ENCODE measurements around the gene SCRN1.

The SCRN1 gene

GRCh38 chr7:29996321-29996720 is 6.7 kb upstream of the SCRN1 start:
- Histone ChIP-seq H3K9ac (no peak overlapping the region), H4K20me1 (no peaks in the 10 kb centered on the region), H3K4me2 (no peak overlapping the region), H3K4me3 (no peak overlapping the region), H3K27ac (no peak overlapping the region), H3K36me3 (no peaks in the 10 kb centered on the region), H3K4me1 (no peaks in the 10 kb centered on the region), H3K9me3 (replicated peaks in 1 of 11) (peaks cover 41 to 59% (median 45%) of the 10 kb centered on the region in 11 experiments), H3K27me3 (peaks cover 4 to 16% (median 10%) of the 10 kb centered on the region in 11 experiments)
- no peak for TF ChIP-seq Cebpa-rat (IDR thresholded peaks at IDR 0.05)

- Histone ChIP-seq H3K4me3 (no peak overlapping the region), H3K27ac (no peak overlapping the region), H3K4me2 (no peak overlapping the region), H3K36me3 (no peaks in the 10 kb centered on the region), H4K20me1 (no peaks in the 10 kb centered on the region), H3K9me3 (replicated peaks in 1 of 11) (peaks cover 46 to 65% (median 51%) of the 10 kb centered on the region in 11 experiments), H3K27me3 (peaks cover 10 to 22% (median 17%) of the 10 kb centered on the region in 11 experiments), H3K9ac (no peak overlapping the region), H3K4me1 (no peaks in the 10 kb centered on the region)
- no peak for TF ChIP-seq Cebpa-rat (IDR thresholded peaks at IDR 0.05)
These were observed 6.1 kb upstream of the SCRN1 start for GRCh38 chr7:29995652-29996051.

DNA sequence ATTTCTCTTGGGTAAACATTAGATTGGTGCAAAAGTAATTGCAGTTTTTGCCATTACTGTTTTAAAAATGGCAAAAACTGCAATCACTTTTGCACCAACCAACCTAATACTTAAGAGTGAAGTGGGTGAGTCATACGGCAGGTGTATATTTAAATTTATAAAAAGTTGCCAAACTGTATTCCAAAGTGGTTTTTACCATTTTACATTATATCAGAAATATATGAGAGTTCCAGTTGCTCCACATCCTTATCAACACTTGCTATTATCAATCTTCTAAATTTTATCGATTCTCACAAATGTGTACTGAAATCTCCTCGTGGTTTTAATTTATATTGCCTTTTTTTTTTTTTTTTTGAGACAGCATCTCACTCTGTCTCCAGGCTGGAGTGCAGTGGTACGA is 3.5 kb upstream of the SCRN1 start:
- Histone ChIP-seq H4K20me1 (no peaks in the 10 kb centered on the region), H3K4me1 (no peaks in the 10 kb centered on the region; a peak in 1 of 20 replicates), H3K36me3 (peaks cover 0 to 13% (median 7%) of the 10 kb centered on the region in 11 experiments; a peak in 7 of 22 replicates), H3K9ac (no peak overlapping the region), H3K4me3 (no peak overlapping the region; a peak in 1 of 20 replicates), H3K9me3 (replicated peaks in 1 of 11) (peaks cover 71 to 90% (median 75%) of the 10 kb centered on the region in 11 experiments), H3K27me3 (peaks cover 35 to 47% (median 42%) of the 10 kb centered on the region in 11 experiments), H3K27ac (no peak overlapping the region), H3K4me2 (no peak overlapping the region)
- no peak for TF ChIP-seq Cebpa-rat (IDR thresholded peaks at IDR 0.05)

- TF ChIP-seq Cebpa-rat (IDR thresholded peaks at IDR 0.05), result no peak
- Histone ChIP-seq H3K4me3 (no peak overlapping the region), H3K9me3 (replicated peaks in 1 of 11) (peaks cover 67 to 88% (median 79%) of the 10 kb centered on the region in 11 experiments)
These were observed 2.3 kb upstream of the SCRN1 start for GRCh38 chr7:29991937-29992336.

DNA sequence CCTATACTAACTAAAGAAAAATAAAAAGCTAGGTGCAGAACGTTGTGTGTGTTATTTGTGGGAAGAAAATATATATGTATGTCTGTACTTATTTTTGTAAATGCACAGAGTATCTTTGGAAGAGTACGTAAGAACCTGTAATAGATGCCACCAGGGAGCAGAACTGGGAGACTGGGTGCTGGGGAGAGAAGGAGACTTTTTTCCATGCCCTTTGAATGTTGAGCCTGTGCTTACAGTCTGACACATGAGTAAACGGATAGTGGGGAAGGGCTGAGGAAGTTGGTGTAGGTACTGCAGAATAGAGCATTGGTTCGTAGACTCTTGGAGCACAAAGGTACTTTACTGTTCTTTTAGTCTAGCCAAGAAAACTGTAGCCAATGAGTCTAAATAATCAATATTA is 1.3 kb upstream of the SCRN1 start:
- no peak overlapping the region for H3K4me3 ChIP-seq
- peaks cover 0 to 13% (median 7%) of the 10 kb centered on the region in 11 experiments; a peak in 7 of 22 replicates for H3K36me3 ChIP-seq
- no peak overlapping the region for H3K4me2 ChIP-seq
- H3K27me3 ChIP-seq, result peaks cover 46 to 63% (median 56%) of the 10 kb centered on the region in 11 experiments
- H3K27ac ChIP-seq, result no peak overlapping the region
- no peaks in the 10 kb centered on the region for H4K20me1 ChIP-seq
- TF ChIP-seq Cebpa-rat (IDR thresholded peaks at IDR 0.05), result no peak
- H3K9me3 ChIP-seq (replicated peaks in 1 of 11), result peaks cover 59 to 80% (median 71%) of the 10 kb centered on the region in 11 experiments
- peaks cover 0 to 4% (median under 1%) of the 10 kb centered on the region in 10 experiments; a peak in 10 of 20 replicates for H3K4me1 ChIP-seq
- H3K9ac ChIP-seq, result no peak overlapping the region

More at GRCh38 chr7:29991937-29992336, 2.3 kb upstream of the SCRN1 start:
- no peak overlapping the region for H3K4me2 ChIP-seq
- H3K9ac ChIP-seq, result no peak overlapping the region
- no peaks in the 10 kb centered on the region for H4K20me1 ChIP-seq
- no peaks in the 10 kb centered on the region; a peak in 1 of 20 replicates for H3K4me1 ChIP-seq
- H3K27me3 ChIP-seq, result peaks cover 46 to 59% (median 54%) of the 10 kb centered on the region in 11 experiments
- no peak overlapping the region for H3K27ac ChIP-seq
- H3K36me3 ChIP-seq, result peaks cover 0 to 13% (median 7%) of the 10 kb centered on the region in 11 experiments; a peak in 7 of 22 replicates

GRCh38 chr7:29988424-29989256 is 961 bp downstream of the SCRN1 start:
- Histone ChIP-seq H3K27ac (no peak overlapping the region), H3K4me1 (peaks cover 0 to 16% (median 3%) of the 10 kb centered on the region in 10 experiments; a peak in 10 of 20 replicates), H3K36me3 (peaks cover 0 to 13% (median 7%) of the 10 kb centered on the region in 11 experiments; a peak in 7 of 22 replicates), H3K4me3 (peak overlapping the region in 9 of 10 experiments; percentile 24 to 61 (median 41); a peak in 16 of 20 replicates), H3K4me2 (no peak overlapping the region), H3K9me3 (replicated peaks in 1 of 11) (peaks cover 50 to 62% (median 61%) of the 10 kb centered on the region in 11 experiments), H3K27me3 (peaks cover 46 to 63% (median 56%) of the 10 kb centered on the region in 11 experiments), H3K9ac (no peak overlapping the region), H4K20me1 (no peaks in the 10 kb centered on the region)
- no peak for TF ChIP-seq Cebpa-rat (IDR thresholded peaks at IDR 0.05)

GRCh38 chr7:29987811-29988317 is 1.7 kb downstream of the SCRN1 start:
- Histone ChIP-seq H3K4me2 (no peak overlapping the region), H3K4me3 (no peak overlapping the region), H3K9ac (no peak overlapping the region), H3K27me3 (peaks cover 46 to 62% (median 56%) of the 10 kb centered on the region in 11 experiments), H3K9me3 (replicated peaks in 1 of 11) (peaks cover 42 to 54% (median 53%) of the 10 kb centered on the region in 11 experiments), H4K20me1 (no peaks in the 10 kb centered on the region), H3K4me1 (peaks cover 0 to 16% (median 3%) of the 10 kb centered on the region in 10 experiments; a peak in 10 of 20 replicates), H3K36me3 (peaks cover 0 to 13% (median 7%) of the 10 kb centered on the region in 11 experiments; a peak in 7 of 22 replicates), H3K27ac (no peak overlapping the region)
- TF ChIP-seq Cebpa-rat (IDR thresholded peaks at IDR 0.05), result no peak

DNA sequence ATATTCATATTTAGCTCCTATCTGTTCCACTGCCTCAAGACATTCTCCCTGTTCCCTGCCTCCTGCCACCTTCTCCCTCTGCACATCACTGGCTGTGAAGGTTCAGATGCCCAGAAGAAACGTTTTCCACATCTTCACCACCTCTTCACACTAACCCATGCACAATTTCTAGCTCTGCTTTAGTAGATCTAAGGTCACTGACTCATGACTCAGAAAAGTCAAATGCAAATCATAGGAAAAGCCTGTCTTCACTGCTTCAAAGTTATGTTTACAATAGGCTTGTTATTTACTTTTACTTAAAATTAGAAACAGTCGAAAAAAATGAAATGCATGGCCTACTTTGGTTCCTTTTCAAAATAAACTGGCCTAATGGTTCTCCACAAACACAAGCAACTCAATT is 2.5 kb downstream of the SCRN1 start:
- no peak overlapping the region for H3K4me3 ChIP-seq
- peaks cover 0 to 16% (median 3%) of the 10 kb centered on the region in 10 experiments; a peak in 10 of 20 replicates for H3K4me1 ChIP-seq
- no peak overlapping the region for H3K4me2 ChIP-seq
- H4K20me1 ChIP-seq, result no peaks in the 10 kb centered on the region
- no peak overlapping the region for H3K9ac ChIP-seq
- H3K27me3 ChIP-seq, result peaks cover 45 to 55% (median 53%) of the 10 kb centered on the region in 11 experiments
- peaks cover 34 to 47% (median 45%) of the 10 kb centered on the region in 11 experiments for H3K9me3 ChIP-seq (replicated peaks in 1 of 11)
- H3K27ac ChIP-seq, result no peak overlapping the region
- TF ChIP-seq Cebpa-rat (IDR thresholded peaks at IDR 0.05), result no peak
- peaks cover 0 to 13% (median 7%) of the 10 kb centered on the region in 11 experiments; a peak in 7 of 22 replicates for H3K36me3 ChIP-seq

GRCh38 chr7:29980151-29980550 is 9.4 kb downstream of the SCRN1 start:
- H3K36me3 ChIP-seq, result no peaks in the 10 kb centered on the region
- no peak overlapping the region for H3K9ac ChIP-seq
- H3K9me3 ChIP-seq (replicated peaks in 1 of 11), result no peaks in the 10 kb centered on the region
- no peaks in the 10 kb centered on the region for H3K27me3 ChIP-seq
- no peak overlapping the region for H3K4me2 ChIP-seq
- no peaks in the 10 kb centered on the region for H4K20me1 ChIP-seq
- no peak for TF ChIP-seq Cebpa-rat (IDR thresholded peaks at IDR 0.05)
- H3K27ac ChIP-seq, result no peak overlapping the region
- peaks cover 0 to 6% (median 0%) of the 10 kb centered on the region in 10 experiments; a peak in 6 of 20 replicates for H3K4me1 ChIP-seq
- no peak overlapping the region for H3K4me3 ChIP-seq
